ENCODE results near the gene EDEM2.
A peak's percentile ranks its signal among the peaks of the same experiment; 100 is the strongest.

The EDEM2 gene

GRCh38 chr20:35111141-35111888 lies 35.8 kb downstream of the EDEM2 start:
- no peak overlapping the region for H3K4me3 ChIP-seq (replicated peaks; ENCODE audit: low read depth, low read length)
- TF ChIP-seq, protein P1, sequence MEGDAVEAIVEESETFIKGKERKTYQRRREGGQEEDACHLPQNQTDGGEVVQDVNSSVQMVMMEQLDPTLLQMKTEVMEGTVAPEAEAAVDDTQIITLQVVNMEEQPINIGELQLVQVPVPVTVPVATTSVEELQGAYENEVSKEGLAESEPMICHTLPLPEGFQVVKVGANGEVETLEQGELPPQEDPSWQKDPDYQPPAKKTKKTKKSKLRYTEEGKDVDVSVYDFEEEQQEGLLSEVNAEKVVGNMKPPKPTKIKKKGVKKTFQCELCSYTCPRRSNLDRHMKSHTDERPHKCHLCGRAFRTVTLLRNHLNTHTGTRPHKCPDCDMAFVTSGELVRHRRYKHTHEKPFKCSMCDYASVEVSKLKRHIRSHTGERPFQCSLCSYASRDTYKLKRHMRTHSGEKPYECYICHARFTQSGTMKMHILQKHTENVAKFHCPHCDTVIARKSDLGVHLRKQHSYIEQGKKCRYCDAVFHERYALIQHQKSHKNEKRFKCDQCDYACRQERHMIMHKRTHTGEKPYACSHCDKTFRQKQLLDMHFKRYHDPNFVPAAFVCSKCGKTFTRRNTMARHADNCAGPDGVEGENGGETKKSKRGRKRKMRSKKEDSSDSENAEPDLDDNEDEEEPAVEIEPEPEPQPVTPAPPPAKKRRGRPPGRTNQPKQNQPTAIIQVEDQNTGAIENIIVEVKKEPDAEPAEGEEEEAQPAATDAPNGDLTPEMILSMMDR (IDR thresholded peaks at IDR 0.05; ENCODE audit: low read depth, low read length, missing control alignments): no peak
- no peak for DNase-seq (ENCODE audit: extremely low read depth, low read depth)

DNA sequence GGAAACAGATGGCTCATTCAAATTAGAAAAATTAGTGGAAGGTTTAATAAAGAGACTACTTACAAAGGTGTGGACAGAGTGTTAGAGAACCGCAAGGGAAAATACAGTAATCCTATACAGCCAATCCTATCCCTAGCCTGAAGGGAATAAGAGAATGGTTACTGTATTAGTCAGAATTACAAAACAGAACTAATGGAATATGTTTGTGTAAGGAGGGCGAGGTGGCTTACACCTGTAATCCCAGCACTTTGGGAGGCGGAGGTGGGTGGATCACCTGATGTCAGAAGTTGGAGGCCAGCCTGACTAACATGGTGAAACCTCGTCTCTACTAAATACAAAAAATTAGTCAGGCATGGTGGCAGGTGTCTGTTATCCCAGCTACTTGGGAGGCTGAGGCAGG lies 38.2 kb downstream of the EDEM2 start:
- TF ChIP-seq, protein P1 (IDR thresholded peaks at IDR 0.05; ENCODE audit: low read depth, low read length, missing control alignments): no peak
- no peak for DNase-seq (ENCODE audit: extremely low read depth, low read depth)
- H3K4me3 ChIP-seq (replicated peaks; ENCODE audit: low read depth, low read length): no peak overlapping the region

- TF ChIP-seq, protein P1 (IDR thresholded peaks at IDR 0.05; ENCODE audit: low read depth, low read length, missing control alignments): no peak
- DNase-seq (ENCODE audit: extremely low read depth, low read depth): no peak
- no peak overlapping the region for H3K4me3 ChIP-seq (replicated peaks; ENCODE audit: low read depth, low read length)
Observed at GRCh38 chr20:35106827-35107380, 40.2 kb downstream of the EDEM2 start.

GRCh38 chr20:35104685-35105295 lies 42.3 kb downstream of the EDEM2 start:
- H3K4me3 ChIP-seq (replicated peaks; ENCODE audit: low read depth, low read length): no peak overlapping the region
- no peak for DNase-seq (ENCODE audit: extremely low read depth, low read depth)
- TF ChIP-seq, protein P1 (IDR thresholded peaks at IDR 0.05; ENCODE audit: low read depth, low read length, missing control alignments): no peak

GRCh38 chr20:35101620-35102019 lies 45.5 kb downstream of the EDEM2 start:
- no peak overlapping the region for H3K4me3 ChIP-seq (replicated peaks; ENCODE audit: low read depth, low read length)
- TF ChIP-seq, protein P1 (IDR thresholded peaks at IDR 0.05; ENCODE audit: low read depth, low read length, missing control alignments): no peak
- no peak for DNase-seq (ENCODE audit: extremely low read depth, low read depth)

DNA sequence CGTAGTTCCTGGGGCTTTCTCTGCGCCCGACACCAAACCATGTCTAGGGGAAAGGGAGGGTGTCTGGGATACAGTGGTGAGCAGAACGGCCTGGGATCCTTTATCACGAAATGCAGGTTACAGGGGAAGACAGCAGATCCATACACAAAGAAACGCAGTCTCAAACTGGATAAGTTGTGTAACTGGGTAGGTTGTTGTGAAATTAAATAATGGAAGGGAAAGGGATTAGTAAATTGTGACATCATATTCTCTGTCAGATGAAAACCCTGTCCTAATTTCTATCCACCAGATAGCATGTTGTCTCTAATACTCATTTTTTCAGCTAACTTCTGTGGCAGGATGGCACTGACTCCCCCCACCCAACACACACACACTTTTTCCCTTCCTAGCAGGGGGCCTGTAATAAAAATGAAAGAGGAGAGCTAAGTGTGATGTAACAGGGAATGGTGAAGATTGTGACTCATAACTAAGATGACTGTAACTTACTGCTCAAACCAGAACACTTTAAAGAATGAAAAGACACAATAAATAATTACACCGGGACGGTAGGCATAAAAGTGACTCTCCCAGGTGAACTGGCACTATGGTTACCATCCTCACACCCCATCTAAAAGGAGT lies 53.8 kb downstream of the EDEM2 start:
- H3K4me3 ChIP-seq (replicated peaks; ENCODE audit: low read depth, low read length): peak overlapping the region; percentile 71
- TF ChIP-seq, protein P1 (IDR thresholded peaks at IDR 0.05; ENCODE audit: low read depth, low read length, missing control alignments): no peak
- no peak for DNase-seq (ENCODE audit: extremely low read depth, low read depth)
